BE2C (cell line): ENCODE results near the gene SNRPD3.

Experiments used
- DNase-seq: peaks from one replicate; pipeline ENCODE4 v3.0.0-alpha.2; 2020
- H3K27me3 ChIP-seq: fragments of 250-450 bp; sonication (Bioruptor Pico); 2 replicates; pipeline ENCODE4 v1.5.1; 2020; ENCODE audit warnings: mild to moderate bottlenecking
- H3K36me3 ChIP-seq: fragments of 250-450 bp; sonication (Bioruptor Pico); 2 replicates; pipeline ENCODE4 v1.5.1; 2020; ENCODE audit warnings: mild to moderate bottlenecking
- H3K4me1 ChIP-seq: fragments of 250-450 bp; sonication (Bioruptor Pico); 2 replicates; pipeline ENCODE4 v1.5.1; 2020
- H3K4me3 ChIP-seq: 2 replicates; pipeline ENCODE4 v1.5.1; 2011; ENCODE audit warnings: low read depth, low read length
- H3K9me3 ChIP-seq: fragments of 250-450 bp; sonication (Bioruptor Pico); 2 replicates; pipeline ENCODE4 v1.5.1; 2020
- TF ChIP-seq, protein P1 (sequence below): IDR thresholded peaks from 2 replicates; pipeline ENCODE4 v1.5.1; 2012; ENCODE audit warnings: mild to moderate bottlenecking, low read depth, low read length

Gene SNRPD3

DNA sequence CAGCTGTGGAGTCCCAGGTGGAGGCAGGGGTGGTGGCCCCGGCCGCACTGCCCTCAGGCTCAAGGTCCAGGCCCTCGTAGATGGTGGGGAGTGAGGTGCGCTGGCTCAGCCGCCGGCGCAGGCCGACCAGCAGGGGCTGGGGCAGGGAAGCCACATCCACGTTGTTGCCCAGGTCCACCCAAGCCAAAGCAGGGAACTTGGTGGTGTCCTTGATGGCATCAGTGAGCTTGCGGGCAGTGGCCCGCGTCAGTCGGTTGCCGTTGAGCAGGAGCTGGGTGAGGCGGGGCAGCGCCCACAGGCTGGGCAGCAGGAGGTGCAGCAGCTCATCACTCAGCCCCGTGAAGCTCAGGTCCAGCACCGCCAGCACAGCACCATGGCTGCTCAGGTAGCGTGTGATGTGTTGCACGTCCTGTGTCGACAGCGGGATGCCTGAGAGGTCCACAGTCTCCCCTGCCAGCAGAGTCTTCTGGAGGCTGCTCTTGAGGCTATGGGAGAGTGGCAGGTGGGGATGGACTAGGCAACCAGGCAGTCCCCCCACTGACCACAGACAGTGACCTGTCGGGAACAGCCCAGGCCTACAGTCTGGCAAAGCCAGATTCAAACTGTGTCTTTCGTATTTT, 30.2 kb downstream of the SNRPD3 start:
- Histone ChIP-seq H3K4me1 (peaks cover 18% of the 10 kb centered on the region), H3K9me3 (no peaks in the 10 kb centered on the region), H3K4me3 (no peak overlapping the region), H3K27me3 (no peaks in the 10 kb centered on the region), H3K36me3 (no peaks in the 10 kb centered on the region)
- DNase-seq = no peak
- TF ChIP-seq, protein P1, sequence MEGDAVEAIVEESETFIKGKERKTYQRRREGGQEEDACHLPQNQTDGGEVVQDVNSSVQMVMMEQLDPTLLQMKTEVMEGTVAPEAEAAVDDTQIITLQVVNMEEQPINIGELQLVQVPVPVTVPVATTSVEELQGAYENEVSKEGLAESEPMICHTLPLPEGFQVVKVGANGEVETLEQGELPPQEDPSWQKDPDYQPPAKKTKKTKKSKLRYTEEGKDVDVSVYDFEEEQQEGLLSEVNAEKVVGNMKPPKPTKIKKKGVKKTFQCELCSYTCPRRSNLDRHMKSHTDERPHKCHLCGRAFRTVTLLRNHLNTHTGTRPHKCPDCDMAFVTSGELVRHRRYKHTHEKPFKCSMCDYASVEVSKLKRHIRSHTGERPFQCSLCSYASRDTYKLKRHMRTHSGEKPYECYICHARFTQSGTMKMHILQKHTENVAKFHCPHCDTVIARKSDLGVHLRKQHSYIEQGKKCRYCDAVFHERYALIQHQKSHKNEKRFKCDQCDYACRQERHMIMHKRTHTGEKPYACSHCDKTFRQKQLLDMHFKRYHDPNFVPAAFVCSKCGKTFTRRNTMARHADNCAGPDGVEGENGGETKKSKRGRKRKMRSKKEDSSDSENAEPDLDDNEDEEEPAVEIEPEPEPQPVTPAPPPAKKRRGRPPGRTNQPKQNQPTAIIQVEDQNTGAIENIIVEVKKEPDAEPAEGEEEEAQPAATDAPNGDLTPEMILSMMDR = no peak

- Histone ChIP-seq H3K4me3 (no peak overlapping the region), H3K4me1 (peaks cover 18% of the 10 kb centered on the region), H3K36me3 (no peaks in the 10 kb centered on the region), H3K9me3 (no peaks in the 10 kb centered on the region), H3K27me3 (no peaks in the 10 kb centered on the region)
- DNase-seq = no peak
- TF ChIP-seq, protein P1 = no peak
Measured at GRCh38 chr22:24587251-24587650, 31.5 kb downstream of the SNRPD3 start.

GRCh38 chr22:24587948-24588347, 32.1 kb downstream of the SNRPD3 start:
- Histone ChIP-seq H3K36me3 (no peaks in the 10 kb centered on the region), H3K9me3 (no peaks in the 10 kb centered on the region), H3K27me3 (no peaks in the 10 kb centered on the region), H3K4me1 (peaks cover 18% of the 10 kb centered on the region), H3K4me3 (no peak overlapping the region)
- TF ChIP-seq, protein P1 = no peak
- DNase-seq = no peak

GRCh38 chr22:24588381-24588756, 32.6 kb downstream of the SNRPD3 start:
- Histone ChIP-seq H3K27me3 (no peaks in the 10 kb centered on the region), H3K4me3 (no peak overlapping the region), H3K9me3 (no peaks in the 10 kb centered on the region), H3K4me1 (peaks cover 13% of the 10 kb centered on the region), H3K36me3 (no peaks in the 10 kb centered on the region)
- TF ChIP-seq, protein P1 = no peak
- DNase-seq = no peak

DNA sequence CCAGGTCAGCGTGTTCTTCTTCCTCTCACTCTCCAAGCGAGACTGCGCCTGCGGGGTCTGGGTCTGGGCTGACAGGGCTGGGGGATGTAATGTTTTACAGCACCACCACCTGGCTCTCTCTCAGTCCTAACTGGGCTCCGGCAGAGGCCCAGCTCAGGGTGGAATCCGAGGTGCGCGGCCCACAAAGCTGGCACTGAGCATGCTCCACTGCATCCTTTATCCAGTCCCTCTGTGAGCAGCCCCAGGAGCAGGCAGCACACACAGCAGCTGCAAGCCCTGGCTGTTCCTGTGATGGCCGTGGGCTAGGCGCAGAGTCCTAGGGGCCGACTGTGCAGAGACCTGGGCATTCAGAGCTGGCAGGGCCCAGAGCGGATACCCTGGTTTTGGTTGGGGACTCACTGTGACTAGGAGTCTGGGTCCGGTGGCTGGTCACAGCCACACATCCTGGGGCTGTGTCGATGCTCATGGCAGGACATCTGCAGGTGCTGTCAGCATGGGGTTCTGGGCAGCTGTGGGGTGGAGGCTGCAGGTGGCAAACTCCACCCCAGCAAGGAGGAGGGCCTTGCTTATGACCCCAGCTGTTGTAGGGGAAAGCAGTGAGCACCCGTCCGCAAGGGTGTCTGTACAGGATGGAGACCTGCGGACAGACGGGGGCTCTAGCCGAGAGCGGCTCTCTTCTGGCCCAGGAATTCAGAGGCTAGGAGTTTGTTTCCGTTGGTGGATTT, 33.1 kb downstream of the SNRPD3 start:
- Histone ChIP-seq H3K4me3 (no peak overlapping the region), H3K9me3 (no peaks in the 10 kb centered on the region), H3K4me1 (peaks cover 10% of the 10 kb centered on the region), H3K36me3 (no peaks in the 10 kb centered on the region), H3K27me3 (no peaks in the 10 kb centered on the region)
- TF ChIP-seq, protein P1 = no peak
- peak; percentile 52 for DNase-seq

DNA sequence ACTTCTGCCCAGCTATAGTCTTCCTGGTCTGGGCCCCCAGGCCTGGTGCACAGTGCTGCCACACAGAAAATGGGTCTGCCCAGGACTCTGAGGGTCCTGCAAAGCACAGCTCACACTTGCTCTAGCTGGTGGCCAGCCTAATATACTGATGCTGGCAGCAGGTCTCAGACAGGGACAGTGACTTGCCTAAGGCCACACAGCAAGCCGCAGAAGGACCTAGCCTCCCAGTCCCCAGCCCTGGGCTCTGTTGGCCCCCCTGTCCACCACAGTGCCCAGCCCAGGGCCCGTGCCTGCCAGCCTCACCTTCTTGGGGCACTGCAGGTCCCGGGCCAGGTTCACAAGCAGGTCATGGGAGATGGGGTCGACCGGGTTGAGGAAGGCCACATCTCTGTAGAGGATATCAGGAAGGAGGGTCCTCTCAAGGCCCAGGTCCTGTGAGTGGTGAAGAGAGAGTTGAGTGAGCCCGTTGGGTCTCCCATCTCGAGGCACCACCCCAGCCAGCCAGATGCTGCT, 33.8 kb downstream of the SNRPD3 start:
- Histone ChIP-seq H3K36me3 (no peaks in the 10 kb centered on the region), H3K9me3 (no peaks in the 10 kb centered on the region), H3K4me1 (peaks cover 10% of the 10 kb centered on the region), H3K27me3 (no peaks in the 10 kb centered on the region), H3K4me3 (no peak overlapping the region)
- DNase-seq = no peak
- TF ChIP-seq, protein P1 = no peak
